ENCODE results near the gene NACC1. TPM values are rescaled to one million over a fixed set of nuclear protein-coding genes. Genes with fewer than 3 reads are reported as not detected.
A peak's percentile ranks its signal among the peaks of the same experiment; 100 is the strongest.

The NACC1 gene
- total RNA-seq, 1 donor from 2014 or later = 66.2 TPM

GRCh38 chr19:13087795-13088537 is 30.1 kb upstream of the NACC1 start:
- no peak for DNase-seq (ENCODE audit: low read depth)

GRCh38 chr19:13089139-13089856 is 28.8 kb upstream of the NACC1 start:
- DNase-seq (ENCODE audit: low read depth) = no peak

GRCh38 chr19:13089857-13090507 is 28.1 kb upstream of the NACC1 start:
- DNase-seq (ENCODE audit: low read depth) = no peak

- DNase-seq (ENCODE audit: low read depth) = no peak
Observed at GRCh38 chr19:13090511-13091231, 27.4 kb upstream of the NACC1 start.

GRCh38 chr19:13091400-13092157 is 26.5 kb upstream of the NACC1 start:
- peak; percentile 47 for DNase-seq (ENCODE audit: low read depth)

GRCh38 chr19:13092158-13092543 is 25.9 kb upstream of the NACC1 start:
- DNase-seq (ENCODE audit: low read depth) = no peak

GRCh38 chr19:13092606-13093235 is 25.3 kb upstream of the NACC1 start:
- DNase-seq (ENCODE audit: low read depth) = peak; percentile 43

GRCh38 chr19:13093407-13094105 is 24.5 kb upstream of the NACC1 start:
- DNase-seq (ENCODE audit: low read depth) = peak; percentile 84

GRCh38 chr19:13094106-13094504 is 24.0 kb upstream of the NACC1 start:
- DNase-seq (ENCODE audit: low read depth) = no peak

- DNase-seq (ENCODE audit: low read depth) = no peak
Observed at GRCh38 chr19:13094771-13095392, 23.2 kb upstream of the NACC1 start.

- DNase-seq (ENCODE audit: low read depth) = no peak
Observed at GRCh38 chr19:13095393-13095784, 22.7 kb upstream of the NACC1 start.

GRCh38 chr19:13095934-13096927 is 21.8 kb upstream of the NACC1 start:
- no peak for DNase-seq (ENCODE audit: low read depth)

GRCh38 chr19:13097033-13097462 is 21.0 kb upstream of the NACC1 start:
- no peak for DNase-seq (ENCODE audit: low read depth)

GRCh38 chr19:13097463-13098258 is 20.4 kb upstream of the NACC1 start:
- DNase-seq (ENCODE audit: low read depth) = no peak

- DNase-seq (ENCODE audit: low read depth) = no peak
Observed at GRCh38 chr19:13098277-13099072, 19.6 kb upstream of the NACC1 start.

Measured in myocyte (in vitro differentiated cells).